HG02798 (cell line): ENCODE data around the gene ACIN1.
"Not testable (repeated sequence)": the region's sequence is repeated elsewhere in the genome, so short reads cannot be mapped to it uniquely, and the experiment has no call there.

Source experiments
- ATAC-seq: cut with Tn5 transposase; IDR thresholded peaks from one replicate; pipeline ENCODE4 v1.9.1; 2021; ENCODE audit warnings: mild to moderate bottlenecking; ENCODE audit not compliant: unreplicated experiment, poor library complexity

ACIN1 gene

GRCh38 chr14:23107620-23108019 is 12.7 kb upstream of the ACIN1 start:
- not testable (repeated sequence) for ATAC-seq

GRCh38 chr14:23106747-23107045 is 11.8 kb upstream of the ACIN1 start:
- no peak for ATAC-seq

GRCh38 chr14:23105348-23105824 is 10.4 kb upstream of the ACIN1 start:
- no peak for ATAC-seq

- ATAC-seq, result no peak
These were observed 9.8 kb upstream of the ACIN1 start, which contains the start of gene CIROP for GRCh38 chr14:23104591-23105347. CIROP (minus strand) TSS chr14:23104989; CDS start chr14:23104920, 69 bp downstream.

- no peak for ATAC-seq
These were observed 9.2 kb upstream of the ACIN1 start for GRCh38 chr14:23104070-23104590.

- ATAC-seq, result no peak
These were observed 8.6 kb upstream of the ACIN1 start for GRCh38 chr14:23103581-23103980.

- no peak for ATAC-seq
These were observed 7.9 kb upstream of the ACIN1 start for GRCh38 chr14:23102801-23103200.

- ATAC-seq, result no peak
These were observed 7.2 kb upstream of the ACIN1 start for GRCh38 chr14:23101986-23102625.

- ATAC-seq, result no peak
These were observed 6.5 kb upstream of the ACIN1 start for GRCh38 chr14:23101213-23101970.

GRCh38 chr14:23099212-23099861 is 4.4 kb upstream of the ACIN1 start:
- ATAC-seq, result no peak

- no peak for ATAC-seq
These were observed 2.9 kb upstream of the ACIN1 start for GRCh38 chr14:23097786-23098185.

GRCh38 chr14:23095196-23096108 is 516 bp upstream of the ACIN1 start, which contains the start of gene C14orf119:
C14orf119 (plus strand) TSS chr14:23095505; CDS start chr14:23097659, 2,154 bp downstream.
- ATAC-seq, result peak; percentile 93

- ATAC-seq, result no peak
These were observed 808 bp downstream of the ACIN1 start for GRCh38 chr14:23093991-23094665.

- no peak for ATAC-seq
These were observed 1.4 kb downstream of the ACIN1 start for GRCh38 chr14:23093526-23093925.

- ATAC-seq, result no peak
These were observed 1.8 kb downstream of the ACIN1 start for GRCh38 chr14:23093104-23093503.

GRCh38 chr14:23091294-23092225 is 3.4 kb downstream of the ACIN1 start:
- ATAC-seq, result no peak

- ATAC-seq, result no peak
These were observed 4.7 kb downstream of the ACIN1 start for GRCh38 chr14:23090254-23090636.
